Tibial artery (tissue), 4 donors: ENCODE data around the gene NPHP4.

Experiments
- DNase-seq, 2 donors: peaks; one replicate each; pipeline ENCODE4 v3.0.0-alpha.2; 2019
- H3K27ac ChIP-seq, 2 donors: fragments of 200-600 bp; sonication (generic) in 1 of 2; 1 replicate in 1 of 2; 2 replicates in 1 of 2; pipeline ENCODE4 v1.5.1; 2018 to 2019; ENCODE audit warnings: mild to moderate bottlenecking in 1 of 2
- H3K27me3 ChIP-seq, 2 donors: fragments of 200-600 bp; sonication (generic) in 1 of 2; one replicate each; pipeline versions ENCODE4 v1.5.1 to v1.6.0; 2016 to 2019
- H3K36me3 ChIP-seq, 3 donors: fragments of 200-600 bp; sonication (generic) in 2 of 3; one replicate each; pipeline ENCODE4 v1.5.1; 2016 to 2019; ENCODE audit warnings: mild to moderate bottlenecking in 2 of 3
- H3K4me1 ChIP-seq, 4 donors: fragments of 200-600 bp; sonication (generic) in 2 of 4; 1 replicate in 3 of 4; 2 replicates in 1 of 4; pipeline ENCODE4 v1.5.1; 2016 to 2019
- H3K4me3 ChIP-seq, 2 donors: fragments of 200-600 bp; sonication (generic) in 1 of 2; 1 replicate in 1 of 2; 2 replicates in 1 of 2; pipeline ENCODE4 v1.5.1; 2018 to 2019; ENCODE audit warnings: mild to moderate bottlenecking in 2 of 2
- H3K9me3 ChIP-seq, 3 donors: fragments of 200-600 bp; sonication (generic) in 1 of 3; one replicate each; pipeline ENCODE4 v1.5.1; 2016 to 2019
- CTCF ChIP-seq, 2 experiments: fragments of 200-600 bp in 1 of 2; fragments of 450-650 bp in 1 of 2; IDR thresholded peaks; one replicate each; pipeline ENCODE4 v1.5.1; 2017 to 2019; ENCODE audit warnings: antibody characterized with exemption in 2 of 2, mild to moderate bottlenecking in 1 of 2, moderate library complexity in 1 of 2
- intact Hi-C: fragments of 100-400 bp; cut with DNase I; formaldehyde crosslinking; loops from one replicate; pipeline ENCODE4 v1.15.0; 2023; ENCODE audit warnings: low total_unique reads

The NPHP4 gene

DNA sequence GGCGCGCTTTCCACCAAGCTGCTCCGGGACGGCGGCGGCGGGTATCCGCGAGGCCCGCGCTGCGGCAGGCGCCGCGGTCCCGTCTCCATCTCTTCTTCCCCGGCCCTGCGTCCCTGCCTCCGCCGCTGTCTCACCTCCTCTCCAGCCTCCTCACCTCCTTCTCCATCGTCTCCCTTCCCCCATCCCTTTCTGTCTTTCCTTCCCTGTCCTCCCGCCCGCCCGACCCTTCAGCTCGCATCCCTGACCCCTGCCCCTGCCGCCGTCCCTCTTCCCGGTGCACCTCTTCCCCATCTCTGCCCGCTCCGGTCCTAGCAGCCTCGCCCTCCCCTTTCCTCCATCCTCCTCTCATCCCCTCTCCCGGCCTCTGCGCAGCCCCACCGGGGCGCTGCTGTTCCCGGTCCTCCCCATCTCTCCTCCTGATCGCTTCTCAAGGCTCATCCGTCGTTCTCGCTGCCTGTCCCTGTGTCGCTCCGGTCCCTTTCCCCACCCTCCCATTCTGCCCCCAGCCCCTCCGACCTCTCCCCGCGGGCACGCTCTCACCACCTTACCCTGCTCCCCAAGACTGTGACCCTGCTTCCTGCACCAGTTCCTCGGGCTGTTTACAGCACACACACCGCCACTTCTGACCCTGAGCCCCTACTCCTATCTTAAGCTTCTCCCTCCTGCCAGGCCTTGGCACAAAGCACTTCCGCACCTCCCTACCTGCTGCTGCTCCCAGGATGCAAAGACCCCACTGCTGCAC is 760 bp upstream of the NPHP4 start:
- Histone ChIP-seq H3K4me1 (peaks cover 0 to 20% (median 19%) of the 10 kb centered on the region in 4 donors), H3K27ac (peak overlapping the region; percentile 34 to 75), H3K4me3 (peak overlapping the region; percentile 61 to 82), H3K9me3 (no peaks in the 10 kb centered on the region), H3K36me3 (no peaks in the 10 kb centered on the region), H3K27me3 (peaks cover 0 to 15% of the 10 kb centered on the region in 2 donors)
- no peak for DNase-seq
- intact Hi-C loops = loop anchor here (5.0 kb wide), 1 partner anchor 399 kb away; the partner anchor contains the start of gene ACOT7
- TF ChIP-seq CTCF (IDR thresholded peaks at IDR 0.05) = no peak

DNA sequence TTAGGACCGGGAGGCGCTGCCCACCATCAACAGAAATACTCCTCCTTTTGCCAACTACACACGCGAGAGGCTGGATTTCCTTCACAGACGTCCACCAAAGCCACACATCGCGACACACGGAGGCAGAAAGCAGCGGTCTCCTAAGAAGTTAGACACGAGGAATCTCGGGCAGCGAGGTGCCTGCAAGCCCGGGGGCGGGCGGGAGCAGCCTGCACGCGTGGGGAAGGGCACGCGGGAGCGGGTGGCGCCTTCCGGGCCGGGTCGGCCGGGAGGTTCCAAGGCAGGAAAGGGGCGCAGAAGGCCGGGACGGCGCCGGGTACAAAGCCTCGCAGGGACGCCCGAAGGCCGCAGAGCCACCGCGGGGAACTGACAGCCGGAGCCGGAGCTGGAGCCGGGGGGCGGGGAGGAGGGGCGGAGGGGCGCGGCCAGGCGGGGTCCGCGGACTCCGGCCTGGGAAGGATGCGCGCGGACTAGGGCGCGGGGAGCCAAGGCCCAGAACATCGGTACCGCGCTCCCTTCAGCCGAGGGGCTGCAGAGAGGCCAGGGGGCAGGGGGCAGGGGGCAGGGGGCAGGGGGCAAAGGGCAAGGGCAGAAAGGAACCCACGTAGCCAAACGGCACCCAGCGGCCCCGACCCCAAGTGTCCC is 722 bp downstream of the NPHP4 start:
- Histone ChIP-seq H3K27me3 (peaks cover 0 to 15% of the 10 kb centered on the region in 2 donors), H3K9me3 (no peaks in the 10 kb centered on the region), H3K4me1 (peaks cover 0 to 20% (median 19%) of the 10 kb centered on the region in 4 donors), H3K4me3 (peak overlapping the region; percentile 61 to 82), H3K36me3 (no peaks in the 10 kb centered on the region), H3K27ac (peak overlapping the region; percentile 75 to 81)
- DNase-seq = no peak
- intact Hi-C loops = loop anchor here (5.0 kb wide), 1 partner anchor 401 kb away; the partner anchor contains the start of gene ACOT7
- TF ChIP-seq CTCF (IDR thresholded peaks at IDR 0.05) = no peak

GRCh38 chr1:5990913-5991312 is 1.3 kb downstream of the NPHP4 start:
- no peak for TF ChIP-seq CTCF (IDR thresholded peaks at IDR 0.05)
- intact Hi-C loops = loop anchor here (5.0 kb wide), 1 partner anchor 401 kb away; the partner anchor contains the start of gene ACOT7

GRCh38 chr1:5989731-5990271 is 2.4 kb downstream of the NPHP4 start:
- H3K4me1 ChIP-seq = peaks cover 0 to 20% (median 19%) of the 10 kb centered on the region in 4 donors
- H3K4me3 ChIP-seq = no peak overlapping the region
- no peaks in the 10 kb centered on the region for H3K9me3 ChIP-seq
- H3K36me3 ChIP-seq = peaks cover 0 to 12% (median 0%) of the 10 kb centered on the region in 3 donors
- no peak for DNase-seq
- H3K27ac ChIP-seq = no peak overlapping the region
- intact Hi-C loops = loop anchor here (5.0 kb wide), 1 partner anchor 402 kb away; the partner anchor contains the start of gene ACOT7
- no peak for TF ChIP-seq CTCF (IDR thresholded peaks at IDR 0.05)
- H3K27me3 ChIP-seq = peaks cover 0 to 15% of the 10 kb centered on the region in 2 donors

More at GRCh38 chr1:5990913-5991312, 1.3 kb downstream of the NPHP4 start:
- Histone ChIP-seq H3K4me3 (peak overlapping the region; percentile 61 to 82), H3K4me1 (peaks cover 0 to 20% (median 19%) of the 10 kb centered on the region in 4 donors), H3K9me3 (no peaks in the 10 kb centered on the region), H3K27me3 (peaks cover 0 to 15% of the 10 kb centered on the region in 2 donors), H3K36me3 (peaks cover 0 to 1% (median 0%) of the 10 kb centered on the region in 3 donors), H3K27ac (peak overlapping the region in 1 of 2 donors; percentile 81)
- no peak for DNase-seq

DNA sequence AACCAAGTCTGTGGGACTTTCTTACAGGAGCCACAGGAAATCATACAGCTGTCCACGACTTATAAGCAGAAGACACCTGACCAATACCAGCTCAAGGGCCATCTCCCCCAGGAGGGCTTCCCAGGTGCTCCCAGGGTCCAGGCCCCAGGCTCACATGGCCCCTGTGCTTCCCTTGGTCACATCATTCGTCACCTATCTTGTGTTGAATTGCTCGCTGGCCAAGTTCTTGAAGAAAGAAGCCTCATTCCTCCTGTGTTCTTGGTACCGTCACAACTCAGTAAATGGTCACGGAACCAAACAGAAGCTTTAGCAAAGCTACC is 3.0 kb downstream of the NPHP4 start:
- peaks cover 0 to 12% of the 10 kb centered on the region in 2 donors for H3K27me3 ChIP-seq
- H3K4me1 ChIP-seq = peaks cover 0 to 20% (median 19%) of the 10 kb centered on the region in 4 donors
- H3K4me3 ChIP-seq = no peak overlapping the region
- DNase-seq = no peak
- intact Hi-C loops = no loop called here
- peaks cover 0 to 13% (median 0%) of the 10 kb centered on the region in 3 donors for H3K36me3 ChIP-seq
- no peaks in the 10 kb centered on the region for H3K9me3 ChIP-seq
- TF ChIP-seq CTCF (IDR thresholded peaks at IDR 0.05) = no peak
- H3K27ac ChIP-seq = no peak overlapping the region
